ENCODE data around the gene G6PD. TPM values are rescaled to one million over a fixed set of nuclear protein-coding genes. Genes with fewer than 3 reads are reported as not detected.

The G6PD gene
- polyA plus RNA-seq, 1 experiment, result 172 TPM

DNA sequence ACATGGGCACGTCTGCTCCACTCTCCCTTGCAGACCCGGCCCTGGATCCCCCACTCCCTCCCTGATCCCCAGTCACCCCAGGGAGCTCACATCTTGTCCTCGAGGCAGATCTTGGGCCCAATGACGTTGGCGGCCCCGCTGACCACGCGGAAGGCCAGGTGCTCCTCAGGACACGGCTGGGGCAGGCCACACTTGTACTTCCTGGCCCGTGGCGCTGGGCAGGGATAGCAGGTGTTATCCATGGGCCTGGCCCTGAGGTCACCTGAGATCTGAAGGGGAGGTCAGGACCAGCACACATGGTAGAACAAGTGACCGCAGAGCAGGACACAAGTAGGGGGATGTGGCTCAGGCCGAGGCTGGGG is 38.3 kb downstream of the G6PD start:
- H3K27ac ChIP-seq (ENCODE audit: low read depth, low read length), result no peak overlapping the region
- H3K27me3 ChIP-seq (ENCODE audit: control insufficient read depth, insufficient read depth, low read length), result no peaks in the 10 kb centered on the region
- ChIA-PET CTCF (no interaction called here), POLR2A (no interaction called here)
- no peak for TF ChIP-seq CTCF (IDR thresholded peaks at IDR 0.05; ENCODE audit: low read depth, low read length)
- no peak overlapping the region for H3K4me3 ChIP-seq (ENCODE audit: low read depth, low read length)
- no peaks in the 10 kb centered on the region for H3K9me3 ChIP-seq (ENCODE audit: control insufficient read depth, insufficient read depth, low read length)
- no peak for DNase-seq (ENCODE audit: low read depth, low spot score)

GRCh38 chrX:154507673-154508383 is 38.8 kb downstream of the G6PD start:
- no peaks in the 10 kb centered on the region for H3K27me3 ChIP-seq (ENCODE audit: control insufficient read depth, insufficient read depth, low read length)

GRCh38 chrX:154506483-154507332 is 39.9 kb downstream of the G6PD start:
- CTCF ChIA-PET, result no interaction called here
- POLR2A ChIA-PET, result no interaction called here
- DNase-seq (ENCODE audit: low read depth, low spot score), result no peak

More at GRCh38 chrX:154507673-154508383, 38.8 kb downstream of the G6PD start:
- ChIA-PET POLR2A (no interaction called here), CTCF (no interaction called here)
- H3K27ac ChIP-seq (ENCODE audit: low read depth, low read length), result no peak overlapping the region
- H3K9me3 ChIP-seq (ENCODE audit: control insufficient read depth, insufficient read depth, low read length), result no peaks in the 10 kb centered on the region
- no peak overlapping the region for H3K4me3 ChIP-seq (ENCODE audit: low read depth, low read length)
- no peak for DNase-seq (ENCODE audit: low read depth, low spot score)
- no peak for TF ChIP-seq CTCF (IDR thresholded peaks at IDR 0.05; ENCODE audit: low read depth, low read length)

DNA sequence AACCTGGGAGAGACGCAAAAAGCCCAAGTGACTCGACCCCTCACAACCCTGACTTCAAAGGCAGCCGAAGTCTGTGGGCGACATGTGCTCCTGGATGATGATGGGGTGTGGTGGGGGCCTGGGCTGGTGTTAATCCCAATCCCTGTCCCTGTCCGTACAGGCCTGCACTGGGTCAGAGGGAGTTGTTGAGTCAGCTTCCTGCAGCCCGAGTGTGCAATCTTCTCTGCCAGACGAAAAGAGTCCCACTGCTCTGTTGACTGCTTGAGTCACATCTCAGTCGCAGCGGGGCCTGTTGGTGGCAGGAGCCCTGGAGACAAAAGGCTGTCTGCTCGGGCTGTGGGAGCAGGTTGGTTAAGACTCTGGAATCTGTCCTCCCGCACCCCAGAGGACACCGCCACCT is 40.9 kb downstream of the G6PD start:
- no peak overlapping the region for H3K27ac ChIP-seq (ENCODE audit: low read depth, low read length)
- no peak overlapping the region for H3K4me3 ChIP-seq (ENCODE audit: low read depth, low read length)
- DNase-seq (ENCODE audit: low read depth, low spot score), result no peak
- no peaks in the 10 kb centered on the region for H3K27me3 ChIP-seq (ENCODE audit: control insufficient read depth, insufficient read depth, low read length)
- ChIA-PET POLR2A (no interaction called here), CTCF (no interaction called here)
- TF ChIP-seq CTCF (IDR thresholded peaks at IDR 0.05; ENCODE audit: low read depth, low read length), result no peak
- no peaks in the 10 kb centered on the region for H3K9me3 ChIP-seq (ENCODE audit: control insufficient read depth, insufficient read depth, low read length)

More at GRCh38 chrX:154506483-154507332, 39.9 kb downstream of the G6PD start:
- Histone ChIP-seq H3K27me3 (ENCODE audit: control insufficient read depth, insufficient read depth, low read length) (no peaks in the 10 kb centered on the region), H3K27ac (ENCODE audit: low read depth, low read length) (no peak overlapping the region), H3K9me3 (ENCODE audit: control insufficient read depth, insufficient read depth, low read length) (no peaks in the 10 kb centered on the region), H3K4me3 (ENCODE audit: low read depth, low read length) (no peak overlapping the region)
- TF ChIP-seq CTCF (IDR thresholded peaks at IDR 0.05; ENCODE audit: low read depth, low read length), result no peak

DNA sequence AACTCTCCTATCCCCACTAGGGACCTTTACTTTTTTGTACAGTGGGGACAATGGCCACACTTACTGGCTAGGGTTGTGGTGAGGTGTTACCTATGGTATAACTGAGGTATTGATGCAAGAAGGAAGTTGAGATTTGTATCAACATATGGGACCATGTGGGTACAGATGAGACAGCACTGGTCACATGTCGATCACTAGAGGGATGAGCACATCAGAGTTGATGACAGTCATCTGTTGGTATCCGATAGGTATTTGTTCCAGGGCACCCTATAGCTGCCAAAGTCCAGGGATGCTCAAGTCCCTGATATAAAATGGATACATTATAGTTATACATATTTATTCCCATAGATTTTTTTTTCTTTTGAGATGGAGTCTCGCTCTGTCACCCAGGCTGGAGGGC is 43.7 kb downstream of the G6PD start:
- no peak for TF ChIP-seq CTCF (IDR thresholded peaks at IDR 0.05; ENCODE audit: low read depth, low read length)
- H3K27me3 ChIP-seq (ENCODE audit: control insufficient read depth, insufficient read depth, low read length), result no peaks in the 10 kb centered on the region
- POLR2A ChIA-PET, result no interaction called here
- no peak for DNase-seq (ENCODE audit: low read depth, low spot score)
- H3K27ac ChIP-seq (ENCODE audit: low read depth, low read length), result no peak overlapping the region
- no peak overlapping the region for H3K4me3 ChIP-seq (ENCODE audit: low read depth, low read length)
- H3K9me3 ChIP-seq (ENCODE audit: control insufficient read depth, insufficient read depth, low read length), result no peaks in the 10 kb centered on the region
- CTCF ChIA-PET, result interaction anchor here (0.7 kb wide), 1 partner anchor 92 kb away, joined by 3 read pairs; the partner anchor contains the start of gene TAFAZZIN
